KMS-11 (cell line): ENCODE results near the gene ZNHIT2.

Experiments used
- H2AFZ ChIP-seq: fragments of 200-600 bp; sonication (generic); 2 replicates; pipeline ENCODE4 v1.6.1; 2016; ENCODE audit warnings: antibody characterized with exemption, mixed run types, low read depth
- H3K27ac ChIP-seq: fragments of 200-600 bp; sonication (generic); 2 replicates; pipeline ENCODE4 v1.6.1; 2016; ENCODE audit warnings: mild to moderate bottlenecking, mixed run types
- H3K27me3 ChIP-seq: fragments of 200-600 bp; sonication (generic); 2 replicates; pipeline ENCODE4 v1.6.1; 2017; ENCODE audit warnings: mild to moderate bottlenecking, low read depth, mixed run types, moderate library complexity; ENCODE audit not compliant: insufficient read depth
- H3K36me3 ChIP-seq: fragments of 200-600 bp; sonication (generic); 2 replicates; pipeline ENCODE4 v1.6.1; 2017; ENCODE audit warnings: mild to moderate bottlenecking, mixed run types; ENCODE audit not compliant: insufficient read depth
- H3K4me1 ChIP-seq: fragments of 200-600 bp; sonication (generic); 2 replicates; pipeline ENCODE4 v1.6.1; 2016; ENCODE audit warnings: mild to moderate bottlenecking, low read depth, mixed run types; ENCODE audit not compliant: poor library complexity, severe bottlenecking
- H3K4me2 ChIP-seq: fragments of 200-600 bp; sonication (generic); 2 replicates; pipeline ENCODE4 v1.7.0; 2016; ENCODE audit warnings: mild to moderate bottlenecking, mixed run types
- H3K4me3 ChIP-seq: fragments of 200-600 bp; sonication (generic); IDR thresholded peaks from 2 replicates; pipeline ENCODE4 v1.6.1; 2017; ENCODE audit warnings: low read depth, low read length, mixed read lengths; ENCODE audit not compliant: insufficient read depth
- H3K79me2 ChIP-seq: fragments of 200-600 bp; sonication (generic); 2 replicates; pipeline ENCODE4 v1.6.1; 2016; ENCODE audit warnings: low read depth, mixed run types; ENCODE audit not compliant: insufficient read depth
- H3K9ac ChIP-seq: fragments of 200-600 bp; sonication (generic); 2 replicates; pipeline ENCODE4 v1.6.1; 2016; ENCODE audit warnings: mild to moderate bottlenecking, mixed run types
- H4K20me1 ChIP-seq: fragments of 200-600 bp; sonication (generic); 2 replicates; pipeline ENCODE4 v1.6.1; 2016; ENCODE audit warnings: mild to moderate bottlenecking, mixed run types; ENCODE audit not compliant: insufficient read depth
- CTCF ChIP-seq: fragments of 200-600 bp; sonication (generic); conservative IDR thresholded peaks from 2 replicates; pipeline ENCODE4 v1.6.1; 2017; ENCODE audit warnings: low read depth, mild to moderate bottlenecking, antibody characterized with exemption, low read length, moderate library complexity, mixed read lengths

ZNHIT2 gene

GRCh38 chr11:65125197-65126056, 7.9 kb upstream of the ZNHIT2 start:
- no peak overlapping the region for H3K4me2 ChIP-seq
- H3K4me3 ChIP-seq = no peak overlapping the region
- H3K36me3 ChIP-seq = no peaks in the 10 kb centered on the region; the same call in 1 of the 2 replicates
- H3K27me3 ChIP-seq = no peaks in the 10 kb centered on the region
- no peak overlapping the region for H3K9ac ChIP-seq
- no peak overlapping the region for H2AFZ ChIP-seq
- H3K79me2 ChIP-seq = peaks cover 35% of the 10 kb centered on the region
- no peak for TF ChIP-seq CTCF
- H3K4me1 ChIP-seq = peaks cover 20% of the 10 kb centered on the region
- H3K27ac ChIP-seq = no peak overlapping the region
- H4K20me1 ChIP-seq = no peaks in the 10 kb centered on the region

- no peak overlapping the region for H3K4me2 ChIP-seq
- H3K36me3 ChIP-seq = no peaks in the 10 kb centered on the region; the same call in 1 of the 2 replicates
- no peak overlapping the region for H2AFZ ChIP-seq
- no peaks in the 10 kb centered on the region for H3K27me3 ChIP-seq
- no peak overlapping the region for H3K27ac ChIP-seq
- no peak for TF ChIP-seq CTCF
- no peak overlapping the region for H3K9ac ChIP-seq
- peaks cover 42% of the 10 kb centered on the region for H3K79me2 ChIP-seq
- H4K20me1 ChIP-seq = no peaks in the 10 kb centered on the region
- H3K4me1 ChIP-seq = peaks cover 28% of the 10 kb centered on the region
- H3K4me3 ChIP-seq = no peak overlapping the region
Observed at GRCh38 chr11:65124480-65125196, 7.1 kb upstream of the ZNHIT2 start.

GRCh38 chr11:65121865-65122696, 4.6 kb upstream of the ZNHIT2 start, which contains the start of the genes FAU and MRPL49:
TSS of gene FAU (minus strand) at chr11:65122134. CDS start at chr11:65121813, 321 bp downstream.
TSS of gene MRPL49 (plus strand) at chr11:65122321. CDS start at chr11:65122347, 26 bp downstream.
- H3K27ac ChIP-seq = peak within 1 kb of the TSS; percentile 59
- no peaks in the 10 kb centered on the region for H4K20me1 ChIP-seq
- peak within 1 kb of the TSS; percentile 86 for H3K9ac ChIP-seq
- peaks cover 39% of the 10 kb centered on the region for H3K4me1 ChIP-seq
- H3K79me2 ChIP-seq = peaks cover 53% of the 10 kb centered on the region
- H3K4me3 ChIP-seq = no peak within 1 kb of the TSS
- no peaks in the 10 kb centered on the region; the same call in 1 of the 2 replicates for H3K36me3 ChIP-seq
- peak within 1 kb of the TSS; percentile 96 for H3K4me2 ChIP-seq
- no peak for TF ChIP-seq CTCF
- H3K27me3 ChIP-seq = no peaks in the 10 kb centered on the region
- peak within 1 kb of the TSS; percentile 51 for H2AFZ ChIP-seq

GRCh38 chr11:65121447-65121864, 4.0 kb upstream of the ZNHIT2 start:
- no peak for TF ChIP-seq CTCF
- peaks cover 59% of the 10 kb centered on the region for H3K79me2 ChIP-seq

More at GRCh38 chr11:65121447-65121864, 4.0 kb upstream of the ZNHIT2 start:
- H2AFZ ChIP-seq = no peak overlapping the region
- no peaks in the 10 kb centered on the region for H3K36me3 ChIP-seq
- H3K27me3 ChIP-seq = no peaks in the 10 kb centered on the region
- peak overlapping the region; percentile 56 for H3K4me2 ChIP-seq
- no peaks in the 10 kb centered on the region for H4K20me1 ChIP-seq
- H3K9ac ChIP-seq = peak overlapping the region; percentile 86
- H3K27ac ChIP-seq = peak overlapping the region; percentile 59
- H3K4me1 ChIP-seq = peaks cover 42% of the 10 kb centered on the region
- H3K4me3 ChIP-seq = no peak overlapping the region
